Medulla oblongata (tissue), 1 donor: ENCODE results near the gene TFG.

Experiments used
- DNase-seq: peaks from one replicate; pipeline ENCODE4 v3.0.0-alpha.2; 2015; ENCODE audit errors: extremely low spot score

The TFG gene

GRCh38 chr3:100706365-100706764 lies 2.9 kb upstream of the TFG start:
- no peak for DNase-seq

- no peak for DNase-seq
Measured at GRCh38 chr3:100708644-100708988, 678 bp upstream of the TFG start.

- peak; percentile 33 for DNase-seq
Measured at GRCh38 chr3:100709842-100710260, 557 bp downstream of the TFG start.

GRCh38 chr3:100710261-100710968 lies 1.1 kb downstream of the TFG start:
- peak; percentile 3 for DNase-seq

- no peak for DNase-seq
Measured at GRCh38 chr3:100715176-100715575, 5.9 kb downstream of the TFG start.

- DNase-seq = no peak
Measured at GRCh38 chr3:100717063-100717462, 7.8 kb downstream of the TFG start.

- no peak for DNase-seq
Measured at GRCh38 chr3:100717637-100718487, 8.6 kb downstream of the TFG start.

GRCh38 chr3:100719136-100719535 lies 9.8 kb downstream of the TFG start:
- no peak for DNase-seq

GRCh38 chr3:100720426-100720825 lies 11.1 kb downstream of the TFG start:
- no peak for DNase-seq

- no peak for DNase-seq
Measured at GRCh38 chr3:100725935-100726513, 16.7 kb downstream of the TFG start.

- no peak for DNase-seq
Measured at GRCh38 chr3:100726706-100727105, 17.4 kb downstream of the TFG start.

GRCh38 chr3:100730524-100730923 lies 21.2 kb downstream of the TFG start:
- DNase-seq = no peak

GRCh38 chr3:100732435-100732834 lies 23.1 kb downstream of the TFG start:
- no peak for DNase-seq

GRCh38 chr3:100737334-100737733 lies 28.0 kb downstream of the TFG start:
- peak; percentile 12 for DNase-seq

- DNase-seq = no peak
Measured at GRCh38 chr3:100740207-100740606, 30.9 kb downstream of the TFG start.

GRCh38 chr3:100743535-100743934 lies 34.2 kb downstream of the TFG start:
- DNase-seq = no peak

- DNase-seq = no peak
Measured at GRCh38 chr3:100744671-100745070, 35.4 kb downstream of the TFG start.

- DNase-seq = no peak
Measured at GRCh38 chr3:100745617-100746016, 36.3 kb downstream of the TFG start.

GRCh38 chr3:100746092-100746491 lies 36.8 kb downstream of the TFG start:
- no peak for DNase-seq

GRCh38 chr3:100748220-100748619 lies 38.9 kb downstream of the TFG start:
- no peak for DNase-seq

GRCh38 chr3:100748967-100749366 lies 39.7 kb downstream of the TFG start:
- no peak for DNase-seq

GRCh38 chr3:100753846-100754245 lies 44.6 kb downstream of the TFG start:
- DNase-seq = no peak
